PC-9 (cell line): Measurements from ENCODE around the gene SHISA6.

ENCODE experiments used
- EZH2 ChIP-seq: fragments of 200-600 bp; sonication (generic); IDR thresholded peaks from 2 replicates; pipeline ENCODE4 v1.8.0; 2017; ENCODE audit warnings: antibody characterized with exemption, low read depth
- TF ChIP-seq, protein P1 (sequence below): fragments of 200-600 bp; sonication (generic); conservative IDR thresholded peaks from 2 replicates; pipeline ENCODE4 v1.6.1; 2017; ENCODE audit warnings: mixed run types, antibody characterized with exemption, mild to moderate bottlenecking, moderate library complexity

DNA sequence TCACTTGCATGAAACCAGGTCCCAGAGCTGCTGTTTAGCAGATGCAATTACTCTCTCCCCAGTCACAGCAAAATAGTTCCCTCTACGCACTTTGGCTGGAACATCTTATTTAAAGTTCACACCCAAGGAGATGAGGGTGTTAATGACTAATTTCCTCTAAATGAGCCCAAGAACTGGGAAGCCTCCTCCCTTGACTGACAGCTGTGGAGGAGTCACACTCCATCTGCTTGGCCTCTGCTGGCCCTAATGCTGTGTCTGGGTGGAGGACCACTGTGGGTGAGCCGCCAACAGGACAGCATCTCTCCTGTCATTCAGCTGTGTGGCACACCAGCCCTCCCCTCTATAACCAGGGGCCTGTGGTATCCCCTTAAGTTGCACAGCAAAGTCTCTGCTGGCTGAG lies 115.4 kb downstream of the SHISA6 start:
- TF ChIP-seq EZH2 = no peak
- TF ChIP-seq, protein P1, sequence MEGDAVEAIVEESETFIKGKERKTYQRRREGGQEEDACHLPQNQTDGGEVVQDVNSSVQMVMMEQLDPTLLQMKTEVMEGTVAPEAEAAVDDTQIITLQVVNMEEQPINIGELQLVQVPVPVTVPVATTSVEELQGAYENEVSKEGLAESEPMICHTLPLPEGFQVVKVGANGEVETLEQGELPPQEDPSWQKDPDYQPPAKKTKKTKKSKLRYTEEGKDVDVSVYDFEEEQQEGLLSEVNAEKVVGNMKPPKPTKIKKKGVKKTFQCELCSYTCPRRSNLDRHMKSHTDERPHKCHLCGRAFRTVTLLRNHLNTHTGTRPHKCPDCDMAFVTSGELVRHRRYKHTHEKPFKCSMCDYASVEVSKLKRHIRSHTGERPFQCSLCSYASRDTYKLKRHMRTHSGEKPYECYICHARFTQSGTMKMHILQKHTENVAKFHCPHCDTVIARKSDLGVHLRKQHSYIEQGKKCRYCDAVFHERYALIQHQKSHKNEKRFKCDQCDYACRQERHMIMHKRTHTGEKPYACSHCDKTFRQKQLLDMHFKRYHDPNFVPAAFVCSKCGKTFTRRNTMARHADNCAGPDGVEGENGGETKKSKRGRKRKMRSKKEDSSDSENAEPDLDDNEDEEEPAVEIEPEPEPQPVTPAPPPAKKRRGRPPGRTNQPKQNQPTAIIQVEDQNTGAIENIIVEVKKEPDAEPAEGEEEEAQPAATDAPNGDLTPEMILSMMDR = no peak
